Astrocyte (in vitro differentiated cells and primary cell): ENCODE data around the gene CITED1.
A peak's percentile ranks its signal among the peaks of the same experiment; 100 is the strongest.

ENCODE experiments used
- CTCF ChIP-seq: IDR thresholded peaks from 2 replicates; pipeline ENCODE4 v1.5.1; 2011; ENCODE audit warnings: low read depth, mild to moderate bottlenecking, inconsistent platforms, low read length, moderate library complexity; ENCODE audit not compliant: insufficient read depth
- EZH2 ChIP-seq: IDR thresholded peaks from 2 replicates; pipeline ENCODE4 v1.6.1; 2012; ENCODE audit warnings: mild to moderate bottlenecking, low read length, inconsistent platforms; ENCODE audit not compliant: insufficient read depth

GRCh38 chrX:72304877-72305276, 837 bp downstream of the CITED1 start:
- TF ChIP-seq CTCF (no peak), EZH2 (peak; percentile 79)
